GM15510 (cell line): ENCODE measurements around the gene TMEM181.
A peak's percentile ranks its signal among the peaks of the same experiment; 100 is the strongest.

ENCODE experiments used
- POLR2A ChIP-seq: IDR thresholded peaks from 3 replicates; pipeline ENCODE4 v1.6.1; 2011; ENCODE audit warnings: borderline replicate concordance; ENCODE audit not compliant: insufficient read length; ENCODE audit errors: extremely low read depth

Gene TMEM181

GRCh38 chr6:158644231-158645063 lies 84.6 kb downstream of the TMEM181 start, which contains the start of gene DYNLT1:
Gene DYNLT1, minus strand, starts transcription at chr6:158644743. Its CDS starts 35 bp downstream, at chr6:158644708.
- TF ChIP-seq POLR2A, result peak; percentile 77

DNA sequence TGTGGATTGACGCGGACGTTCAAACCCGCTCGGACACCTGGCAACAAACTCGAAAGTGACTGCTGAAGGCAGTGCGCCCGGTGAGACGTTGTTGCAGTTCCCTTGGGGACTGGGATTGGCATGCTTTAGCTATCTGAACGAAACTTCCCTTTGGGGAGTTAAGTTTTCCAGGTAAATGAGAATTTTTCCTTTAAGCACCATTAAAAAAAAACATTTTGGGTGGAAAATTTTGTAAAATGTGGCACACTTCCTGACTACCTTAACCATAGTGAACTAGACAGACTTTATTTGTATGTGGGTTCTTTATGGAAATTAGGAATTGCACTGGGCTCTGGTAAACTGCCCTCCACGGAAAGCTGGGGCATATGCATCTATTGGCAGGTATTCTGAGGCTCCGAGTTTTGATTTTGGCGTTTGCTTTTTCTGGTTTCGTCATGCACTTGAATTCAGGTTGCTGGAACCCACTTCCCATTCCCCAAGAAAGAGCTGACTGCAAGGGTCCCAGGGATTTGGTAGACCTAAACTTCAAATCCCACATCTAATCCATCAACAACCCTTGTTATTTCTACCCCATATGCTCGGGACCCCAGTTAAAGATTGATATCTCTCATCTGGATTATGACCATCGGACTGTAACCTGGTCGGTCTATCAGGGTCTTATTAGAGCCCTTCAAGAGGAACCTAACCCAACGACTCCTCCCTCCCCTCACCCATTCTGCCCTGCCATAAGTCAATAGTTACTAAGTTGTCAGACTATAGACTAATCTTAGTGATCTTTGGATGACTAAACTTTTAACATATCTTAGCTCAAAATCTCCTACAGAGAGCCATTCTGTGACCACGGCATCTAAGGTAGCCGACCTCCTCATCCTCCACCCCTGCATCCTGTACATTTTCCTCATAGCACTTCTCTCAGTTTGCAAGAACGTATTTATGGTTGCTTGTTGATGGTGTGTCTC lies 85.5 kb downstream of the TMEM181 start:
- TF ChIP-seq POLR2A, result no peak

DNA sequence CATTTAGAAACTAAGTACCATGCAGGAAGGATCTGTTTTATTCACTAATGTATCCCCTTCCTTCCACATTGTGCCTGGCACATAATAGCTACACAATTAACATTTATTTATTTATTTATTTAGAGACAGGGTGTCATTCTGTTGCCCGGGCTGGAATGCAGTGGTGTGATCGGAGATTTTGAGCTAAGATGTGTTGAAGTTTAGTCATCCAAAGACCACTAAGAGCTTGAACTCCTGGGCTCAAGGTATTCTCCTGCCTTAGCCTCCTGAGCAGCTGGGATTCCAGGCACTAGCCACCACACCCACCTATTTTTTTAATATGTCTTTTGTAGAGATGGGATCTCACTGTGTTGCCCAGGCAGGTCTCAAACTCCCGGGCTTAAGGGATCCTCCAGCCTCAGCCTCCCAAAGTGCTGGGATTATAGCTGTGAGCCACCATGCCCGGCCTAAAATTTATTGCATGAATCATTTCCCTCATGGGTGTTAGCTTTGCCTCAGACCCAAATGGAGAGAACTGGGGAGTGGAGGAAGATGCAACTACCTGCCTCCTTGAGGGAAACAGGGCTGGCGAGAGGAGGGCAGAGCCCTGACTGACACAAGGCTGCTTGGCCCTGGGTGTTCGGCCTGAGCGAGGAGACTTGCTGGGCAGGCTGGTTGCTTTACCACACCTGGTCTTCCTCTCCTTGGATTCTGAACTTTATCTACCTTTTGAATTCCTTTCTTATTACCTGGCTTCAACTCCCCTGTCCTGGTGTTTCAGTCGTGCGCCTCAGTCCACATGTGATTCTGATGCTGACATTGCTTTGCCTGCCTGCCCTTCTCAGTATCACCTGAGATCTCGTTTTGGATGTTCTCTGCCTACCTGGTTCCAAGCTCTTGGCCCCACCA lies 86.4 kb downstream of the TMEM181 start:
- no peak for TF ChIP-seq POLR2A

- no peak for TF ChIP-seq POLR2A
These were observed 87.6 kb downstream of the TMEM181 start for GRCh38 chr6:158647501-158647900.

GRCh38 chr6:158648682-158649131 lies 88.8 kb downstream of the TMEM181 start:
- no peak for TF ChIP-seq POLR2A

DNA sequence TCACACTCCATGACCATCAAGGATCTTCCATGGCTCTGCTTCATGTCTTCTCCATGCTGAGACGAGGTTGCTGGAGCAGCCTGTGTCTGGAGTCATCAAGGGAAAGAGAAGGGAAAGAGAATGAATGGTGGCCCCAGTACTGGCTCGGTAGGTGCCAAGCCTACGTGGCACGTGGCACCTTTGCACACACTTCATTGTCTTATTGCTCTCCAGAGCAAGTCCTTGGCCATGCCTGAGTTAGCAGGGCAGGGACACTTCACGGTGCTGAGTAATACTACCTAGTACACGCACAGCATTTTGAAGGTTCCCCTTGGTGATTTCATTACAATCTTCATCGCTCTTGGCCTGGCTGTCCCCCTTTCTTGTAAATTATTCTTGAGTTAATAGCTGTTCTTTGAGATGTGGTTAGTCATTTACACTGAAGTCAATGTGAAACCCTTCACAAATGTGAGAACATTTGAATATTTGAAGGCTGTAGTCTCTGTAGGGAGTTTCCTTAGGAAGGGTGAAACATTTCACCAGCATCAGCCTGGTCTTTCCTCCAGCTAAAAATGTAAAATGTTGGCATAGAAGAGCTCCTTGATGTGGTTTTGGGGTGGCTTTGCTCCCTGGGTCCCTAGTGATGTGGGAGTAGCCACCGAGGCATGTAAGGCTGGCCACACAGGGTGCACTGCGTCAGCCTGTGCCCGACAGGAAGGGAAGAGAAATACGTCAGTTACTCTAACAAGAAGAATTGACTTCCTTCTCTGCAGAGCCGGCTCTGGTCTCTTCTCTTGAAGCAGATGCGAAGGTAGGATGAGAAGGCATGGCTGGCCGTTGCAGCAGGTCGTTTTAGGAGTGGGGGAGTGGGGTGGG lies 89.6 kb downstream of the TMEM181 start, which contains the start of gene SYTL3:
SYTL3 (plus strand) TSS at position 766 of the 855 bp plus-strand sequence. CDS start 13,215 bp downstream, outside the sequence.
- TF ChIP-seq POLR2A, result no peak

- TF ChIP-seq POLR2A, result no peak
These were observed 93.9 kb downstream of the TMEM181 start for GRCh38 chr6:158653577-158654354.

- no peak for TF ChIP-seq POLR2A
These were observed 94.6 kb downstream of the TMEM181 start for GRCh38 chr6:158654498-158654897.

- no peak for TF ChIP-seq POLR2A
These were observed 95.1 kb downstream of the TMEM181 start for GRCh38 chr6:158654960-158655489.

GRCh38 chr6:158655569-158656450 lies 95.9 kb downstream of the TMEM181 start:
- no peak for TF ChIP-seq POLR2A

GRCh38 chr6:158660333-158660754 lies 100.5 kb downstream of the TMEM181 start:
- TF ChIP-seq POLR2A, result no peak

DNA sequence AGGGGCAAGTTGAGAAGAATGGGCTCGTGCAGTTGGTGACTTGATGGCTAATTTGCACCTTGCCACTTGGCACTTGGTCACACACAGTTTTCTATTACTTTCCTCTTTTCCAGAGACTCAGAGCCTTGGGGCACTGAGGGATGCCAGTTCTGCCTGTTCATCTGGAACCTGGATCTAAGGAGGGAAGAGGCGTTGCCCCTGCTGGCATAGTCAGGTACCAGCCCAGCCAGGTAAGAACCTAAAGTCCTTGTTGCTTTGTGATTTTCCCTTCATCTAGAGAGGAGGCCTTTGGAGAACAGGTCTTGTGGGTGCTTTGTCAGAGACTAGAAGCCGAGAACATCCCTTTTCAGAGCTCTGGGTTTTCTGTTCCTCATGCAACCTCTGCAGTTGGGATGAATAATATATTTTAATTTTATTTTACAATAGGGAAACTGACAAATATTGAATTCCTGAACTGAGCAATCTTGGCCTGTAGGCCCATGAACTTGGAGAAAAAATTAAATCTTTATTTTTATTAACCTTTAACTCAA lies 101.3 kb downstream of the TMEM181 start:
- TF ChIP-seq POLR2A, result no peak

DNA sequence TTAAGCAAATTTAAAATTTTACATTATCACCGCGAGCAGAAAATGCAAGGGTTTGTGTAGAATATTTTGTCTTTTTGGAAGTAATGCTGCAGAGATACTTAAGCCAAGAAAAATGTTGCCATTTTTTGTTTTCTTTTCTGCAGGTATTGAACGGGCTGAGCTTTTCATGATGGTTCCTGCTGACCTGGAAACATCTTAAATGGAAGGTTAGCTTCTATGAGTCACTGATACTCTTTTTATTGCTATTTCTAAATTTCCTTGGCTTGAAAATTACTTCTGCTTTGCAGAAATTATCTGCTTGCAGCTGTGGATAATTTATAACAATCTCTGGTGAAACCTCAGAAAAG lies 102.7 kb downstream of the TMEM181 start:
- TF ChIP-seq POLR2A, result no peak
